ENCODE results near the gene LIN28B.
"Not testable (repeated sequence)": the region's sequence is repeated elsewhere in the genome, so short reads cannot be mapped to it uniquely, and the experiment has no call there.

Gene LIN28B

GRCh38 chr6:104957301-104958177 lies 632 bp downstream of the LIN28B start:
- DNase-seq: no peak

- no peak for DNase-seq
These were observed 1.5 kb downstream of the LIN28B start for GRCh38 chr6:104958178-104959025.

GRCh38 chr6:104959026-104959858 lies 2.3 kb downstream of the LIN28B start:
- DNase-seq: no peak

- no peak for DNase-seq
These were observed 12.2 kb downstream of the LIN28B start for GRCh38 chr6:104969108-104969507.

GRCh38 chr6:104969785-104970581 lies 13.1 kb downstream of the LIN28B start:
- no peak for DNase-seq

- no peak for DNase-seq
These were observed 16.5 kb downstream of the LIN28B start for GRCh38 chr6:104973404-104973803.

GRCh38 chr6:104983296-104983695 lies 26.4 kb downstream of the LIN28B start:
- DNase-seq: no peak

- no peak for DNase-seq
These were observed 26.9 kb downstream of the LIN28B start for GRCh38 chr6:104983776-104984175.

GRCh38 chr6:104984831-104985230 lies 27.9 kb downstream of the LIN28B start:
- DNase-seq: no peak

- not testable (repeated sequence) for DNase-seq
These were observed 29.0 kb downstream of the LIN28B start for GRCh38 chr6:104985875-104986274.

- DNase-seq: no peak
These were observed 29.7 kb downstream of the LIN28B start for GRCh38 chr6:104986625-104987024.

GRCh38 chr6:104987218-104987617 lies 30.3 kb downstream of the LIN28B start:
- DNase-seq: no peak

GRCh38 chr6:104990085-104990484 lies 33.2 kb downstream of the LIN28B start:
- DNase-seq: no peak

GRCh38 chr6:104991062-104991461 lies 34.2 kb downstream of the LIN28B start:
- DNase-seq: not testable (repeated sequence)

- not testable (repeated sequence) for DNase-seq
These were observed 36.7 kb downstream of the LIN28B start for GRCh38 chr6:104993576-104993975.

- DNase-seq: no peak
These were observed 39.2 kb downstream of the LIN28B start for GRCh38 chr6:104995989-104996617.

- no peak for DNase-seq
These were observed 44.2 kb downstream of the LIN28B start for GRCh38 chr6:105001063-105001462.

- DNase-seq: no peak
These were observed 45.0 kb downstream of the LIN28B start for GRCh38 chr6:105001906-105002305.

- DNase-seq: no peak
These were observed 48.5 kb downstream of the LIN28B start for GRCh38 chr6:105005451-105005850.

GRCh38 chr6:105013459-105013858 lies 56.6 kb downstream of the LIN28B start:
- not testable (repeated sequence) for DNase-seq

- DNase-seq: no peak
These were observed 57.5 kb downstream of the LIN28B start for GRCh38 chr6:105014448-105014847.

- no peak for DNase-seq
These were observed 58.0 kb downstream of the LIN28B start for GRCh38 chr6:105014954-105015353.
